HepG2 (cell line): ENCODE results near the gene TMEM267. TPM values are rescaled to one million over a fixed set of nuclear protein-coding genes. Genes with fewer than 3 reads are reported as not detected.

Experiments
- NR3C1 ChIP-seq: sonication (generic); formaldehyde crosslinking; IDR thresholded peaks from 2 replicates; pipeline ENCODE4 v1.4.0; 2020; ENCODE audit warnings: missing genetic modification reagents
- ONECUT2 ChIP-seq: sonication (generic); formaldehyde crosslinking; IDR thresholded peaks from 2 replicates; pipeline ENCODE4 v1.4.0; 2020; ENCODE audit warnings: missing genetic modification reagents
- SOX6 ChIP-seq, 2 experiments: fragments of 450-650 bp in 1 of 2; sonication (generic) in 1 of 2; formaldehyde crosslinking in 1 of 2; IDR thresholded peaks; 2 replicates each; pipeline versions ENCODE4 v1.4.0 to v1.6.1; 2017 to 2020; ENCODE audit warnings: antibody characterized with exemption in 1 of 2, mild to moderate bottlenecking in 1 of 2, missing genetic modification reagents in 1 of 2
- ZNF180 ChIP-seq: sonication (generic); formaldehyde crosslinking; IDR thresholded peaks from 2 replicates; pipeline ENCODE4 v1.4.0; 2020; ENCODE audit warnings: low read depth, missing genetic modification reagents, borderline replicate concordance
- ZNF205 ChIP-seq: IDR thresholded peaks from 2 replicates; pipeline ENCODE4 v1.6.1; 2018; ENCODE audit warnings: missing biosample characterization, missing genetic modification reagents
- ZNF263 ChIP-seq: sonication (generic); formaldehyde crosslinking; IDR thresholded peaks from 2 replicates; pipeline ENCODE4 v1.4.0; 2020; ENCODE audit warnings: missing genetic modification reagents
- ZNF33A ChIP-seq: sonication (generic); formaldehyde crosslinking; IDR thresholded peaks from 2 replicates; pipeline ENCODE4 v1.5.1; 2020; ENCODE audit warnings: missing genetic modification reagents, mild to moderate bottlenecking, moderate library complexity, borderline replicate concordance
- ZNF44 ChIP-seq: sonication (generic); formaldehyde crosslinking; IDR thresholded peaks from 2 replicates; pipeline ENCODE4 v1.5.1; 2020; ENCODE audit warnings: mild to moderate bottlenecking, missing genetic modification reagents
- ZNF709 ChIP-seq: sonication (generic); formaldehyde crosslinking; IDR thresholded peaks from 2 replicates; pipeline ENCODE4 v1.5.0; 2020; ENCODE audit warnings: mild to moderate bottlenecking, missing genetic modification reagents
- ZNF766 ChIP-seq: sonication (generic); formaldehyde crosslinking; IDR thresholded peaks from 2 replicates; pipeline ENCODE4 v1.5.0; 2020; ENCODE audit warnings: missing genetic modification reagents, borderline replicate concordance
- polyA plus RNA-seq, 8 experiments: library from polyadenylated mRNA; depleted of rRNA in 3 of 8; stranded (reverse) in 7 of 8; unstranded in 1 of 8; fragments of >200 nt; fragmentation: Illumina TruSeq in 4 of 8; extraction: Trizol in 4 of 8; gene quantifications; 2 replicates each; pipeline versions ENCODE4 v1.2.1 to v1.2.3, GENCODE V29; 2011 to 2016; ENCODE audit warnings: low read depth in 4 of 8, missing spikeins in 1 of 8, mixed read lengths in 1 of 8; ENCODE audit not compliant: insufficient read depth in 1 of 8
- total RNA-seq, 5 experiments: library from RNA; depleted of rRNA; stranded (reverse); fragments of >200 nt; fragmentation: Illumina TruSeq; extraction: Trizol; gene quantifications; 2 replicates each; pipeline ENCODE4 v1.2.3, GENCODE V29; 2016; ENCODE audit warnings: low read depth in 1 of 5
- TF ChIP-seq, protein P1 (sequence below): sonication (generic); formaldehyde crosslinking; IDR thresholded peaks from 2 replicates; pipeline ENCODE4 v1.5.1; 2020; ENCODE audit warnings: missing genetic modification reagents, mild to moderate bottlenecking, borderline replicate concordance
- TF ChIP-seq, protein P2 (sequence below), 2 experiments: sonication (generic) in 1 of 2; formaldehyde crosslinking in 1 of 2; IDR thresholded peaks; 2 replicates each; pipeline versions ENCODE4 v1.4.0 to v1.6.1; 2018 to 2020; ENCODE audit warnings: missing genetic modification reagents in 2 of 2, borderline replicate concordance in 1 of 2, low read depth in 1 of 2, mild to moderate bottlenecking in 1 of 2, missing biosample characterization in 1 of 2
- TF ChIP-seq, protein P3 (sequence below): sonication (generic); formaldehyde crosslinking; IDR thresholded peaks from 2 replicates; pipeline ENCODE4 v1.4.0; 2020; ENCODE audit warnings: missing genetic modification reagents, borderline replicate concordance
- TF ChIP-seq, protein P4 (sequence below): sonication (generic); formaldehyde crosslinking; IDR thresholded peaks from 2 replicates; pipeline ENCODE4 v1.9.0; 2021; ENCODE audit warnings: missing genetic modification reagents, mild to moderate bottlenecking, borderline replicate concordance

TMEM267 gene
- total and polyA plus RNA-seq, 2 of the 13 experiments (the other 11 are each of a cell fraction or from before 2014, with no cell fraction given) = 8.9 to 12.6 TPM

DNA sequence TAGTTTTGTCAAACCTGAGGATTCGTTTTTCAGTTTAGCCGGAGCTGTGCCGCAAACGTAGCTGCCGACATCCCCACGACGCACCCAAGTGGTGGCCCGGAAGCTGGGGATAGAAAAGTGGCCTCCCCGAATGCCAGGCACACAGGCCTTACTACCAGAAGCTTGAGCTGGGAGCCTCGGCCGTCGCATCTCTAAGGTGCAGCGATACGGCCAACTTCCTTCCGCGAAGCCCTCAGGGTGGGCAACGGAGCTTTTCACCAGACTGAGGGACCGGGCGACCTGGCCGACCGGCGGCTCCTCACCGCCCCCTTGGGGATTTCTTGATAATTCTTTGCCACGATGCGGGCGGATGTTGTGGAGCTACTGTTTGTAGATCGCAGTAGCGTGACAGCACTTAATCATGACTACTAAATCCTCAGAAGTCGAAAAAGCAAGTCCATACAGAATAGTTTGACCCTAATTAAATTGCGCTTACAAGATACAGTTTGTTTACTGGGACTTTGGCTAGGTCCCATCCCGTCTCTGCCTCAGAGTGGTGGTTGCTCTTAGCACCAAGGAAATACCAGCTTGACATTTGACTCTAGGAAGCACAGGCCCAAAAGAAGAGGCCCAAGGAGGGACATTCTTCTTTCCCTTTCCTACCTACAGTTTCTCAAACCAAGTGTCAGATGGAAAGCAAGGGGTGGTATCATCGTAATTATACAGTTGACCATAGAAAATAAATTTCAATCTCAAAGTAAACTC, 613 bp upstream of the TMEM267 start (continued):
- TF ChIP-seq, protein P1, sequence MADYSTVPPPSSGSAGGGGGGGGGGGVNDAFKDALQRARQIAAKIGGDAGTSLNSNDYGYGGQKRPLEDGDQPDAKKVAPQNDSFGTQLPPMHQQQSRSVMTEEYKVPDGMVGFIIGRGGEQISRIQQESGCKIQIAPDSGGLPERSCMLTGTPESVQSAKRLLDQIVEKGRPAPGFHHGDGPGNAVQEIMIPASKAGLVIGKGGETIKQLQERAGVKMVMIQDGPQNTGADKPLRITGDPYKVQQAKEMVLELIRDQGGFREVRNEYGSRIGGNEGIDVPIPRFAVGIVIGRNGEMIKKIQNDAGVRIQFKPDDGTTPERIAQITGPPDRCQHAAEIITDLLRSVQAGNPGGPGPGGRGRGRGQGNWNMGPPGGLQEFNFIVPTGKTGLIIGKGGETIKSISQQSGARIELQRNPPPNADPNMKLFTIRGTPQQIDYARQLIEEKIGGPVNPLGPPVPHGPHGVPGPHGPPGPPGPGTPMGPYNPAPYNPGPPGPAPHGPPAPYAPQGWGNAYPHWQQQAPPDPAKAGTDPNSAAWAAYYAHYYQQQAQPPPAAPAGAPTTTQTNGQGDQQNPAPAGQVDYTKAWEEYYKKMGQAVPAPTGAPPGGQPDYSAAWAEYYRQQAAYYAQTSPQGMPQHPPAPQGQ (CRISPR knock-in tag) = no peak
- TF ChIP-seq NR3C1 (no peak), ONECUT2 (CRISPR knock-in tag) (no peak), ZNF766 (CRISPR knock-in tag) (no peak), ZNF263 (CRISPR knock-in tag) (no peak), ZNF205 (CRISPR knock-in tag) (no peak), ZNF180 (CRISPR knock-in tag) (no peak), SOX6 (IDR thresholded peaks at IDR 0.05) (no peak), SOX6 (CRISPR knock-in tag; IDR thresholded peaks at IDR 0.05) (no peak; the same call in 1 of the 2 replicates), ZNF33A (CRISPR knock-in tag) (no peak), ZNF44 (CRISPR knock-in tag) (no peak), ZNF709 (CRISPR knock-in tag) (no peak)
- TF ChIP-seq, protein P2, sequence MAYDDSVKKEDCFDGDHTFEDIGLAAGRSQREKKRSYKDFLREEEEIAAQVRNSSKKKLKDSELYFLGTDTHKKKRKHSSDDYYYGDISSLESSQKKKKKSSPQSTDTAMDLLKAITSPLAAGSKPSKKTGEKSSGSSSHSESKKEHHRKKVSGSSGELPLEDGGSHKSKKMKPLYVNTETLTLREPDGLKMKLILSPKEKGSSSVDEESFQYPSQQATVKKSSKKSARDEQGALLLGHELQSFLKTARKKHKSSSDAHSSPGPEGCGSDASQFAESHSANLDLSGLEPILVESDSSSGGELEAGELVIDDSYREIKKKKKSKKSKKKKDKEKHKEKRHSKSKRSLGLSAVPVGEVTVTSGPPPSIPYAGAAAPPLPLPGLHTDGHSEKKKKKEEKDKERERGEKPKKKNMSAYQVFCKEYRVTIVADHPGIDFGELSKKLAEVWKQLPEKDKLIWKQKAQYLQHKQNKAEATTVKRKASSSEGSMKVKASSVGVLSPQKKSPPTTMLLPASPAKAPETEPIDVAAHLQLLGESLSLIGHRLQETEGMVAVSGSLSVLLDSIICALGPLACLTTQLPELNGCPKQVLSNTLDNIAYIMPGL (CRISPR knock-in tag; IDR thresholded peaks at IDR 0.05; ENCODE audit: borderline replicate concordance in 1 of 2, low read depth in 1 of 2) = peak; percentile 30 to 94; a peak in 3 of 4 replicates
- TF ChIP-seq, protein P3, sequence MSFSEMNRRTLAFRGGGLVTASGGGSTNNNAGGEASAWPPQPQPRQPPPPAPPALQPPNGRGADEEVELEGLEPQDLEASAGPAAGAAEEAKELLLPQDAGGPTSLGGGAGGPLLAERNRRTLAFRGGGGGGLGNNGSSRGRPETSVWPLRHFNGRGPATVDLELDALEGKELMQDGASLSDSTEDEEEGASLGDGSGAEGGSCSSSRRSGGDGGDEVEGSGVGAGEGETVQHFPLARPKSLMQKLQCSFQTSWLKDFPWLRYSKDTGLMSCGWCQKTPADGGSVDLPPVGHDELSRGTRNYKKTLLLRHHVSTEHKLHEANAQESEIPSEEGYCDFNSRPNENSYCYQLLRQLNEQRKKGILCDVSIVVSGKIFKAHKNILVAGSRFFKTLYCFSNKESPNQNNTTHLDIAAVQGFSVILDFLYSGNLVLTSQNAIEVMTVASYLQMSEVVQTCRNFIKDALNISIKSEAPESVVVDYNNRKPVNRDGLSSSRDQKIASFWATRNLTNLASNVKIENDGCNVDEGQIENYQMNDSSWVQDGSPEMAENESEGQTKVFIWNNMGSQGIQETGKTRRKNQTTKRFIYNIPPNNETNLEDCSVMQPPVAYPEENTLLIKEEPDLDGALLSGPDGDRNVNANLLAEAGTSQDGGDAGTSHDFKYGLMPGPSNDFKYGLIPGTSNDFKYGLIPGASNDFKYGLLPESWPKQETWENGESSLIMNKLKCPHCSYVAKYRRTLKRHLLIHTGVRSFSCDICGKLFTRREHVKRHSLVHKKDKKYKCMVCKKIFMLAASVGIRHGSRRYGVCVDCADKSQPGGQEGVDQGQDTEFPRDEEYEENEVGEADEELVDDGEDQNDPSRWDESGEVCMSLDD (CRISPR knock-in tag) = no peak
- TF ChIP-seq, protein P4, sequence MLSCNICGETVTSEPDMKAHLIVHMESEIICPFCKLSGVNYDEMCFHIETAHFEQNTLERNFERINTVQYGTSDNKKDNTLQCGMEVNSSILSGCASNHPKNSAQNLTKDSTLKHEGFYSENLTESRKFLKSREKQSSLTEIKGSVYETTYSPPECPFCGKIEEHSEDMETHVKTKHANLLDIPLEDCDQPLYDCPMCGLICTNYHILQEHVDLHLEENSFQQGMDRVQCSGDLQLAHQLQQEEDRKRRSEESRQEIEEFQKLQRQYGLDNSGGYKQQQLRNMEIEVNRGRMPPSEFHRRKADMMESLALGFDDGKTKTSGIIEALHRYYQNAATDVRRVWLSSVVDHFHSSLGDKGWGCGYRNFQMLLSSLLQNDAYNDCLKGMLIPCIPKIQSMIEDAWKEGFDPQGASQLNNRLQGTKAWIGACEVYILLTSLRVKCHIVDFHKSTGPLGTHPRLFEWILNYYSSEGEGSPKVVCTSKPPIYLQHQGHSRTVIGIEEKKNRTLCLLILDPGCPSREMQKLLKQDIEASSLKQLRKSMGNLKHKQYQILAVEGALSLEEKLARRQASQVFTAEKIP (CRISPR knock-in tag) = no peak
